T-helper 2 cell treated with Interferon-gamma antibody and Interleukin-4, amounts not matched to agents 5 μg/mL and 100 μg/mL, for 36 hours (primary cell): ENCODE measurements around the gene NR1I3.
"Not testable (repeated sequence)": the region's sequence is repeated elsewhere in the genome, so short reads cannot be mapped to it uniquely, and the experiment has no call there.

Experiments
- DNase-seq: peaks from one replicate; pipeline ENCODE4 v3.0.0; 2021; ENCODE audit warnings: low spot score
- H3K27ac Mint-ChIP-seq: one replicate; pipeline ENCODE4 v1.8.0; 2021; ENCODE audit warnings: mild to moderate bottlenecking, mixed read lengths
- H3K27me3 Mint-ChIP-seq: one replicate; pipeline ENCODE4 v1.8.0; 2021; ENCODE audit warnings: low read depth, mixed read lengths
- H3K36me3 Mint-ChIP-seq: one replicate; pipeline ENCODE4 v1.8.0; 2021; ENCODE audit warnings: low read depth, mixed read lengths
- H3K4me1 Mint-ChIP-seq: one replicate; pipeline ENCODE4 v1.8.0; 2021; ENCODE audit warnings: low read depth, mixed read lengths
- H3K4me3 Mint-ChIP-seq: one replicate; pipeline ENCODE4 v1.8.0; 2022; ENCODE audit warnings: mild to moderate bottlenecking, moderate library complexity, mixed read lengths
- H3K9me3 Mint-ChIP-seq: one replicate; pipeline ENCODE4 v1.8.0; 2021; ENCODE audit warnings: mixed read lengths

The NR1I3 gene

DNA sequence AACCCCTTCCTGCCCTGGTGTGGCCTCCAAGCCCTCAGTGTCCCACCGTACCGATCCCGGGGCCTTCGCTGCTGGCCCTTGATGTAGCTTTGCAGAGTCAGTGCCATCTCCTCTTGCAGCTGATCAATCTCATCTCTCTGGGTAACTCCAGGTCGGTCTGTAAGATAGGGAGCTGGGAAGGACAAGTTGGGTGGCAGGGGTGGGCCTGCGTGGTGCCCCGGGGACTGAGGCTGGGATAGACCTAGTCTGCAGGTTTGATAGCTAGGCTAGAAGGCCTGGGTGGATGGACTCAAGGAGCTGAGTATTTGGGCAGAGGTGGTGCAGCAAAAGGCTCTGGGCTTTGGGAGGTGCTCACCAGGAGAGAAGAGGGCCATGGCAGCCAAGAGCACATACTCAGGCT lies 7.2 kb downstream of the NR1I3 start:
- Mint-ChIP-seq H3K4me3 (no peak overlapping the region), H3K4me1 (peaks cover 18% of the 10 kb centered on the region), H3K36me3 (peaks cover 26% of the 10 kb centered on the region), H3K27me3 (no peaks in the 10 kb centered on the region), H3K9me3 (no peaks in the 10 kb centered on the region), H3K27ac (no peak overlapping the region)
- no peak for DNase-seq

DNA sequence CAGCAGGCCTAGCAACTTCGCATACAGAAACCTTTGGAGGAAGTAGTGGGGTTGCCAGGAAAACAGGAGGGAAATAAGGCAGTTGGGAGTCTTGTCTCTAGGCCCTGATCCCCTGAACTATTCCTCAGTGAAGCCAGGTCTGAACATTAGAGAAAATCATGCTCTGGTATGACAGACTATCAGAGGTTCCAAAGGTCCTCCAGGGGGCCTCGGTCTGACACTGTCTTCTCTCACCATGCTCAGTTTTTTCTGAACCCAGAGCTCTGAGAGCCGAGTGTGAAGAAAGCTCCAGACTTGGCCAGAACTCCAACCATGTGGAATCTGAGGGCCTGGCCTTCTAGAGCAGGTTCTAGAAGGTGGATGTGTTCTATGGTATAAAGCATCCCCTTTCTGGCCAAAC lies 8.1 kb downstream of the NR1I3 start:
- no peak for DNase-seq
- peaks cover 26% of the 10 kb centered on the region for H3K36me3 Mint-ChIP-seq
- no peaks in the 10 kb centered on the region for H3K9me3 Mint-ChIP-seq
- peaks cover 23% of the 10 kb centered on the region for H3K4me1 Mint-ChIP-seq
- no peak overlapping the region for H3K27ac Mint-ChIP-seq
- H3K4me3 Mint-ChIP-seq = no peak overlapping the region
- no peaks in the 10 kb centered on the region for H3K27me3 Mint-ChIP-seq

DNA sequence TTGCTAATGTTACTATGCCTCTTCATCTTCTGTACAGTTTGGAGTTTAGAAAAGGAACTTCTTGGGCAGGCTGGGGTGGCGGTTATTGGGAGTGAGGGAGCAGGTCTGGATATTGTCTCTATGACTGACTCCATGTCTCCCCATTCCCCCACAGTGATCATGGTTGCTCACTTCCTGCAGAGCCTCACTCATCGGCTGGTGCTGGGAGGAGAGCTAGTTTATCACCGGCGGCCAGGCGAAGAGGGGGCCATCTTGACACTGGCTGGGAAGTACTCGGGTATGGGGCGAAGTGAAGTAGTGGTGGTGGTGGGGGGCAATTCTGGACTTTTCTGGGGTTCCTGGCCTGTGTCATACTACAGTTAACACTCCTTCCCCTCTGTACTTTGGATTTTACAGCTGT lies 10.0 kb downstream of the NR1I3 start:
- no peak for DNase-seq
- H3K4me1 Mint-ChIP-seq = peaks cover 23% of the 10 kb centered on the region
- H3K4me3 Mint-ChIP-seq = peak overlapping the region; percentile 99
- H3K9me3 Mint-ChIP-seq = no peaks in the 10 kb centered on the region
- H3K36me3 Mint-ChIP-seq = peaks cover 26% of the 10 kb centered on the region
- H3K27me3 Mint-ChIP-seq = no peaks in the 10 kb centered on the region
- peak overlapping the region; percentile 39 for H3K27ac Mint-ChIP-seq

DNA sequence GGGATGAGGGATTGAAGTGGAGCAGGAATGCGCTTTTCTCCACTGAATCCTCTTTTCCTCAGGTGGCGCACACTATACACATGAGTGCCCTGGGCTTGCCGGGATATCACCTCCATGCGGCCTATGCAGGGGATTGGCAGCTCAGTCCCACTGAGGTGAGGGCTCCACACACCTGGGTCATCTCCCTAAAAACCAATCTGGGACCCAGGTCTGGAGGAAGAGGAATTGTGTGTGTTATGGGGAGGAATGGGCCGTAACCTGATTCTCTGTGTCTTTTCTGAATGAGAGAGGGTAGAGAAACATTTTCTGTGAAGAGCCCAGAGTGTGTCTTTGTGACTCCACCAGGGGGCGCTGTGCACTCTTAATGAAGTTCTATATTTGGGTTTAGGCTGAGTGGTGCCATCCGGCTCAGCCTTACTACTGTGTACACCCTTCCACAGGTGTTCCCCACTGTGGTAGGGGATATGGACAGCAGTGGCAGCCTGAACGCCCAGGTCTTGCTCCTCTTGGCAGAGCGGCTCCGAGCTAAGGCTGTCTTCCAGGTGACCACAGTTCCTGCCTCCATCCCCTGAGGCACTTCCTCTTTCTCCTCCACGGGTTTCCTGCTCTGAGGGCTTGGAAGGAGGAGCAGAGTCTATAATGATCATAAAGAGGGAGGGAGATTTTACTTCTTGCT lies 10.7 kb downstream of the NR1I3 start:
- no peaks in the 10 kb centered on the region for H3K9me3 Mint-ChIP-seq
- peaks cover 26% of the 10 kb centered on the region for H3K36me3 Mint-ChIP-seq

DNA sequence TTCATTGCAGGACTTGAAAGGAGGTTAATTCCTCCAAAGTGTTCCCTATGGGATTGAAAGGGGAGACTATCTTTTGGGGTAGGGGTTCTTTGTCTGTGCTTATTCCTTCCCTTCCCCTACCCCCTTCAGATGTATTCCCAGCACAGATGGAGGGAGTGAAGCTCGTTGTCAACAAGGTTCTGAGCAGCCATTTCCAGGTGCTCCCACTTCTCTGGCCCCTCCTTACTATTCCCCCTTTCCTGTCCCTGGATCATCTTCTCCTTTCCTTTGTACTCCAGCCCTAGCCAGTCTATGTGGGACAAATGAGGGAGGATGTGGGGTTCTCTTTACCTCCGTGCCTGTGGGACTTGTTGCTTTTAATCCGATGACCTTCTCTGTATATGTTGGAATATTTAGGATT lies 11.2 kb downstream of the NR1I3 start:
- H3K27ac Mint-ChIP-seq = peak overlapping the region; percentile 99
- no peaks in the 10 kb centered on the region for H3K9me3 Mint-ChIP-seq
- H3K4me1 Mint-ChIP-seq = peaks cover 23% of the 10 kb centered on the region
- no peaks in the 10 kb centered on the region for H3K27me3 Mint-ChIP-seq
- H3K4me3 Mint-ChIP-seq = peak overlapping the region; percentile 99
- DNase-seq = no peak
- peaks cover 26% of the 10 kb centered on the region for H3K36me3 Mint-ChIP-seq

More for the DNA sequence above, 10.7 kb downstream of the NR1I3 start:
- Mint-ChIP-seq H3K27ac (peak overlapping the region; percentile 99), H3K4me3 (peak overlapping the region; percentile 99), H3K27me3 (no peaks in the 10 kb centered on the region), H3K4me1 (peaks cover 23% of the 10 kb centered on the region)
- peak; percentile 76 for DNase-seq

DNA sequence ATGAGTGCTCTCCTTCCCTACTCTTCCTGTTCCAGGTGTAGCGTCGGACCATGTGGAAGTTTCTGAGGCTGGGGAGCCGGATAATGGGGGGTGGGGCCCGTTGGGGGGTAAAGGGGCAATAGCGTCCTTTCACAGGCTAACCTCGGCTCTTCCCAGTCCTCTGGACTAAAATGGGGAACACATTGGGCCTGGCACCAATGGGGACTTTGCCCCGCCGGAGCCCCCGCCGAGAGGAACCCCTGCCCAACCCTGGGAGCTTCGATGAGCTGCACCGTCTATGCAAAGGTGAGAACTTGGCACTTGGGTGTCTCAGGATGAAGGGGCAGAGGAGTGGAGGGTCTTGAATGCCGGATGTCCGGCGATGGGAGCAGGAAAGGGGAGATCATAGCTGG lies 11.7 kb downstream of the NR1I3 start:
- Mint-ChIP-seq H3K4me3 (peak overlapping the region; percentile 99), H3K4me1 (peaks cover 23% of the 10 kb centered on the region), H3K27me3 (no peaks in the 10 kb centered on the region), H3K36me3 (peaks cover 26% of the 10 kb centered on the region), H3K9me3 (no peaks in the 10 kb centered on the region), H3K27ac (peak overlapping the region; percentile 99)
- no peak for DNase-seq

DNA sequence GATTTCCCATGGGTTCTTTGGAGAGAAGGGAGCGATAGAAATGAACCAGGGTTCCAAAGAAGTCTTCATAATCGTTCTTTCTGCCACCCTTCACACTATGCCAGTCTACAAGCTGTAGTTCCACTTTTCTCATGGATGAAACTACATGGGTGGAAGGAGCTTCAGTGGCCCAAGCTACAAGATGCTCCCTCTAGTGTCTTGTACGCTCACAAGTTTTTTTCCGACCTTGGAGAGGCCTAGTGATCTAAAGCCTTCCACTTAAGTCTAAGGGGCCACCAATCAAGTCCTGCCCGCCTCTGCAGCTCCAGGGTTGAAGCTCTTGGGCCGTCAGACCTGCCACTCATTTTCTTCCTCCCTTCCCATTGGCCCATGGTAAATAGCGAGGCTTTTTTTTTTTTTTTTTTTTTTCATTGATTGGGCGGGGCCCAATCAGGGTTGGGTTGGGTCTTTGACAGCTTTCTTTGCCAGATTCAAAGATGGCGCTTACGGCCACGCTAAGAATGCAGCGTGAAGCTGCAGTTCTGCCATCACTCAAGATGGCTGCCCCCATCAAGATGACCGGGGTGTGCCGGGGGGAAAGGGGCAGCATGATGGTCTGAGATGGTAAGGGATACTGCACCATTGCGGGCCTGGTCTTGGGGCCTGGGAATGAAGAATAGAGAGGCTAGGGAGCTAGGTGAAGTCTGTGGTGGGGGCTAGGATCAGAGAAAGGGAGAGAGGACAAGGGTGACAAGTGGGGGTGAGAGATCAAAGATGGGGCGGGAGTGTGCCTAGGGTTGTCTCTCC lies 12.3 kb downstream of the NR1I3 start, which contains the start of gene TOMM40L:
Gene TOMM40L (plus strand): TSS at position 527 of the 786 bp plus-strand sequence. CDS start 430 bp downstream, outside the sequence.
- no peaks in the 10 kb centered on the region for H3K27me3 Mint-ChIP-seq
- H3K27ac Mint-ChIP-seq = peak within 1 kb of the TSS; percentile 99
- H3K9me3 Mint-ChIP-seq = no peaks in the 10 kb centered on the region
- H3K4me1 Mint-ChIP-seq = peaks cover 23% of the 10 kb centered on the region
- peak within 1 kb of the TSS; percentile 99 for H3K4me3 Mint-ChIP-seq
- peaks cover 26% of the 10 kb centered on the region for H3K36me3 Mint-ChIP-seq
- DNase-seq = peak; percentile 90

DNA sequence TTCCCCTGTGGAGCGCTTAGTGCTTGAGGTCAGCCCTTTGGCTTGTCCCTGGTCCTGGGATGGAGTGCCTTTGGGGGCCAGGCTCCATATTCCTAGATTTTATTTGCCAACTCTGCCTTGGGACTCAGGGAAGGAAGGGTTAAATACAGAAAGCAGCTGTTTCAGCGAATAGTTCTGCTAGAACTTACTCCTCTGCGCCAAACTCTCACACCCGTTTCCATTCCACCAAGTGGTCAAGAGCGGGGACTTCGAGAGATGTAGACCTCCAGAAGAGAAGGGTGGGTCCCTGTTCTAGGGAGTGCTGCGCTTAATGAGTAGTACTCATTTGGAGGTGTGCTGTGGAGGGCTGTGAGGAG lies 12.8 kb downstream of the NR1I3 start:
- no peak for DNase-seq
- no peaks in the 10 kb centered on the region for H3K9me3 Mint-ChIP-seq
- peak overlapping the region; percentile 99 for H3K27ac Mint-ChIP-seq
- peaks cover 23% of the 10 kb centered on the region for H3K36me3 Mint-ChIP-seq
- H3K4me1 Mint-ChIP-seq = peaks cover 23% of the 10 kb centered on the region
- H3K27me3 Mint-ChIP-seq = no peaks in the 10 kb centered on the region
- H3K4me3 Mint-ChIP-seq = peak overlapping the region; percentile 22

DNA sequence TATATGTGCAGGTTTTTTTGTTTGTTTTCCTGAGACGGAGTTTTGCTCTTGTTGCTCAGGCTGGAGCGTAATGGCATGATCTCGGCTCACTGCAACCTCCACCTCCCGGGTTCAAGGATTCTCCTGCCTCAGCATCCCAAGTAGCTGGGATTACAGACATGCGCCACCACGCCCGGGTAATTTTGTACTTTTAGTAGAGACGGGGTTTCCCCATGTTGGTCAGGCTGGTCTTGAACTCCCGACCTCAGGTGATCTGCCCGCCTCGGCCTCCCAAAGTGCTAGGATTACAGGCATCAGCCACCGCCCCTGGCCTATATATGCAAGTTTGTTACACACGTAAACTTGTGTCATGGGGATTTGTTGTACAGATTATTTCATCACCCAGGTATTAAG lies 13.3 kb downstream of the NR1I3 start:
- H3K4me3 Mint-ChIP-seq, H3K9me3 Mint-ChIP-seq, H3K27ac Mint-ChIP-seq, H3K27me3 Mint-ChIP-seq, DNase-seq: not testable (repeated sequence)
- Mint-ChIP-seq H3K36me3 (peaks cover 19% of the 10 kb centered on the region), H3K4me1 (peaks cover 23% of the 10 kb centered on the region)

DNA sequence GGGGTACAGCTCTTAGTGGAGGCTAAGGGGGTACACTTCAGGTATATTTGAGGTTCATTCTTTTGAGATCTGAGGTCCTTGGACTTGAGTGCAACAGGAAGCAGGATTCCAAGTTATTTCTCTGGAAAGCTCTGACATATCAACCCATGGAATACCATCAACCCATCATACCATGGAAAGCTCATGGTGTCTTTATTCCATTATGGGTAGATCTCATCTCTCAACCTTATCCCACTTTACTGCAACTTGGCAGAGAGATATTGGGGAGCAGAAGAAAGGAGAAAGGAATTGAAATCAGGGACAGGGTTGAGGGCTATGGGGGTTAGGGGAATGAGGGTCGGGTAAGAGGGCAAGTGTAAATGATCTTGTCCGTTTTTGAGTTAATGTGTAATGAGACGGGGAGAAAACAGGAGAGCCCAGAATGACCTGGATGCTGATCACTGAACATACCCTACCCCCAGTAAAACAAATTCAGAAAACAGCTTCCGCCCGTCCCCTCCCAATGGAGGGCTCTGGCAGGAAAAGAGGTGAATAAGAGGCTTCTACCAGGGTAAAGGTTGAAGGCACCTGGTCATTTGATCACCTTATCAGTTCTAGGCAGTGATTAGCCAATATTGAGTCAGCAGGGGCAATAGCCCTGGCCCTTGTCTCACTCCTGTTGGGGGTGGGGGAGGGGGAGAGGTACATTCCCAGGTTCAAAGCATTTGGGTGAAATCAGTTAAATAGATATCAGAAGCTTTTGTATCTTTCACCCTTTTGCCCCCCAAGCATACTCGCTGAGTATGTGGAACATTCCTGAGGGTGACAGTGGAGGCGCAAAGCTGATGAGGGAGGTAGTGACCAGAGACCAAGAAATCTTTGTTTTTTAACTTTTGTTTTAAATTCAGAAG lies 14.0 kb downstream of the NR1I3 start:
- Mint-ChIP-seq H3K4me3 (no peak overlapping the region), H3K27ac (no peak overlapping the region), H3K4me1 (peaks cover 23% of the 10 kb centered on the region)

DNA sequence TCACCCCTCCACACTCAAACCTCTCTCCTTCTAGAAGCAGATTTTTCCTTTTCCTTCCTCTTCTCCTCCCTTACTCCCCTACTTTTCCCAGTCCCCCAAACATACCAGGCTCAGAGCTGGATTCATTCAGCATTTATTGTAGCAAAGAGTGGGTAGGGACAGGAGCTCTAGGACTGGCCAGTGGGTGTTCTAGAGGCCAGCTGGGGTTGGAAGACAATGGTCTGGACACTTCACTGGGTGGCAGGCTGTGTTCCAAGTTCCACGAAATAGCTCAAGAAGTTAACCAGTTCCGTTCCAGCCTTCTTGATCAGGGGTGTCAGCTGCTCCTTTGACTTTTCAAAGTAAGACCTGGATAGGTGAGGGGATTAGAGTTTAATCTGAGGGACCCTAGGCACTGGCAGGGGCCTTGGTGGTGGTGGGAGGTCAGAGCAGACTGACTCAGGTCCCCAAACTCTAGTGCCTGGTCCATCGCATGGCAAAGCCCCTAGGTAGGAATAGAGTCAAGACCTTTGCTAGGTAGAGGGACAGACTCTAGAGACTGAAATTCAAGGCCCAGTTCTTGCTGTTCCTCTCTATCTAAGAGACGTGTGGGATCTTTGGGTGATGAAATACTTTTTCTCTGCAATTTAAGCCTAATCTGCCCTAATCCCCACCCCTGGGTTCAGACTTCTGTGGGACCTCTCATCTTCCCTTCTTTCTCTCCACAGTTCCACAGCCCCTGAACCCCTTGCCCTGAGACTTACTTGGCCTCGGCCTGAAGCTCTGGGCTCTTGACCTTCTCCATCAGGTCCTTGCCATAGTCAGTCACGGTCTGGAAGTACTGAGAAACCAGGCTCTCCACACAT lies 15.6 kb downstream of the NR1I3 start:
- Mint-ChIP-seq H3K4me3 (no peak overlapping the region), H3K9me3 (no peaks in the 10 kb centered on the region), H3K27ac (no peak overlapping the region), H3K4me1 (peaks cover 29% of the 10 kb centered on the region), H3K36me3 (peaks cover 1% of the 10 kb centered on the region), H3K27me3 (no peaks in the 10 kb centered on the region)
- no peak for DNase-seq

More for the DNA sequence above, 14.0 kb downstream of the NR1I3 start:
- H3K9me3 Mint-ChIP-seq = no peaks in the 10 kb centered on the region
- H3K36me3 Mint-ChIP-seq = peaks cover 15% of the 10 kb centered on the region
- no peaks in the 10 kb centered on the region for H3K27me3 Mint-ChIP-seq
- no peak for DNase-seq

DNA sequence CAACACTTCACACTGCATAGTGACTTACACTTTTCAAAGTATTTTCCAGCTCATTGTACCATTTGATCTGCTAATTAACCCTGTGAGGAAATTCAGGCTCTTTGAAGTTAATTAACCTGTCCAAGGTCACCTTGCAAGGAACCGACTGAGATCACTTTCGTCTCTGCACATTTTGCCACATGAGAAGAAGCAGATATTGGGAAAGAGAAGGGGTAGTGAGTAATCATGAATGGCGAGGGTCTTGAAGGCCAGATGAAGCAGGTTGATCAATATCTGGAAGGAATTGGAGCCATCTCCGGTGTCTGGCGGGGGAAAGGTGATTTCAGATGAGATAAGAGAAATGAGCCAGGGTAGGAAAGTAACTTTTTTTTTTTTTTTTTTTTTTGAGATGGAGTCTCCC lies 18.0 kb downstream of the NR1I3 start:
- Mint-ChIP-seq H3K9me3 (no peaks in the 10 kb centered on the region), H3K27ac (no peak overlapping the region), H3K4me3 (no peak overlapping the region), H3K4me1 (peaks cover 26% of the 10 kb centered on the region), H3K27me3 (no peaks in the 10 kb centered on the region), H3K36me3 (peaks cover 3% of the 10 kb centered on the region)
- no peak for DNase-seq
